Measurements from ENCODE around the gene MEIKIN. TPM values are rescaled to one million over a fixed set of nuclear protein-coding genes. Genes with fewer than 3 reads are reported as not detected.

Gene MEIKIN
- total RNA-seq, 1 experiment from 2014 or later, result not detected

GRCh38 chr5:131959136-131959535 lies 13.7 kb upstream of the MEIKIN start:
- no peak overlapping the region for H3K14ac ChIP-seq (ENCODE audit: insufficient read depth, low read length)
- H3K4me2 ChIP-seq (ENCODE audit: insufficient read depth, insufficient read length, low read length), result no peak overlapping the region
- TF ChIP-seq CTCF (conservative IDR thresholded peaks at IDR 0.05), result no peak
- no peaks in the 10 kb centered on the region for H3K23me2 ChIP-seq (ENCODE audit: insufficient read length, low read depth, low read length, poor library complexity, severe bottlenecking)
- no peak overlapping the region for H4K5ac ChIP-seq (ENCODE audit: insufficient read length, low read depth, low read length)
- H2BK12ac ChIP-seq (ENCODE audit: insufficient read length, low read depth, low read length), result no peak overlapping the region
- no peak for DNase-seq
- no peak overlapping the region for H3K18ac ChIP-seq (ENCODE audit: insufficient read length, low read depth, low read length)
- peaks cover 4 to 6% of the 10 kb centered on the region in 2 experiments; a peak in 3 of 4 replicates for H3K4me1 Mint-ChIP-seq
- H3K36me3 Mint-ChIP-seq (ENCODE audit: insufficient read depth in 1 of 3, low read depth in 3 of 3), result no peaks in the 10 kb centered on the region
- no peak overlapping the region for H2BK20ac ChIP-seq (ENCODE audit: low read depth, low read length, poor library complexity, severe bottlenecking)
- no peaks in the 10 kb centered on the region for H3K79me2 ChIP-seq (ENCODE audit: insufficient read depth, low read length)
- H2BK5ac ChIP-seq (ENCODE audit: insufficient read length, low read length), result no peak overlapping the region
- no peaks in the 10 kb centered on the region for H3K79me1 ChIP-seq (ENCODE audit: insufficient read depth, low read depth, low read length, poor library complexity, severe bottlenecking)
- no peak overlapping the region for H4K91ac ChIP-seq (ENCODE audit: insufficient read length, low read depth, low read length)
- no peaks in the 10 kb centered on the region for H3K27me3 ChIP-seq (ENCODE audit: insufficient read depth, low read length)
- H3K4ac ChIP-seq (ENCODE audit: low read depth, low read length), result no peak overlapping the region
- no peak overlapping the region for H2BK15ac ChIP-seq (ENCODE audit: low read depth, low read length)
- H3K56ac ChIP-seq (ENCODE audit: insufficient read length, low read depth, low read length), result no peak overlapping the region
- H3K9me3 Mint-ChIP-seq, result no peaks in the 10 kb centered on the region
- H4K8ac ChIP-seq (replicated peaks; ENCODE audit: insufficient read length, low read depth, low read length), result no peak overlapping the region
- H3K23ac ChIP-seq (ENCODE audit: insufficient read length, low read depth, low read length), result no peak overlapping the region
- H3K9me3 ChIP-seq (ENCODE audit: control insufficient read depth, low read depth, low read length), result no peaks in the 10 kb centered on the region
- H2BK120ac ChIP-seq (ENCODE audit: low read depth, low read length, poor library complexity, severe bottlenecking), result no peak overlapping the region
- no peak overlapping the region for H3K27ac Mint-ChIP-seq
- no peak overlapping the region for H3K9ac ChIP-seq (ENCODE audit: extremely low read depth, insufficient read length, low read length)
- H3T11ph ChIP-seq (ENCODE audit: low read length), result no peak overlapping the region
- H3K4me3 Mint-ChIP-seq, result no peak overlapping the region; a peak in 1 of 5 replicates
- H2AK5ac ChIP-seq (ENCODE audit: insufficient read length, low read length), result no peak overlapping the region
- WGBS (ENCODE audit: extremely low coverage, insufficient read length, low lambda C conversion rate), result no CpG with 5 or more reads among the region's 5 CpGs
- no peak overlapping the region for H3K27ac ChIP-seq (ENCODE audit: insufficient read length, low read depth, low read length)
- no peaks in the 10 kb centered on the region for H3K4me1 ChIP-seq (ENCODE audit: insufficient read depth, low read length)
- H4K20me1 ChIP-seq (ENCODE audit: control insufficient read depth, insufficient read depth, insufficient read length), result no peaks in the 10 kb centered on the region
- H3K27me3 Mint-ChIP-seq (ENCODE audit: low read depth), result no peaks in the 10 kb centered on the region
- no peak overlapping the region for H2AFZ ChIP-seq (ENCODE audit: low read length)

Data from H9 (cell line).